Skeletal muscle tissue (tissue), 4 donors: ENCODE measurements around the gene SGCE. TPM values are rescaled to one million over a fixed set of nuclear protein-coding genes. Genes with fewer than 3 reads are reported as not detected.

Source experiments
- H3K27ac ChIP-seq: one replicate; pipeline ENCODE4 v1.7.0; 2013; ENCODE audit warnings: mild to moderate bottlenecking, low read depth, low read length, inconsistent platforms
- H3K27me3 ChIP-seq, 3 donors: one replicate each; pipeline ENCODE4 v1.7.0; 2013; ENCODE audit warnings: low read length in 3 of 3; ENCODE audit not compliant: control insufficient read depth in 3 of 3, insufficient read depth in 3 of 3
- H3K36me3 ChIP-seq, 3 donors: one replicate each; pipeline ENCODE4 v1.7.0; 2013; ENCODE audit warnings: low read length in 3 of 3; ENCODE audit not compliant: control insufficient read depth in 3 of 3, insufficient read depth in 3 of 3
- H3K4me1 ChIP-seq, 3 donors: one replicate each; pipeline ENCODE4 v1.7.0; 2013; ENCODE audit warnings: low read length in 3 of 3, mild to moderate bottlenecking in 3 of 3; ENCODE audit not compliant: control insufficient read depth in 3 of 3, insufficient read depth in 3 of 3
- H3K4me3 ChIP-seq, 3 donors: one replicate each; pipeline ENCODE4 v1.7.0; 2013; ENCODE audit warnings: low read length in 3 of 3
- H3K9ac ChIP-seq, 3 donors: one replicate each; pipeline ENCODE4 v1.7.0; 2013; ENCODE audit warnings: low read length in 3 of 3, mild to moderate bottlenecking in 3 of 3, moderate library complexity in 2 of 3, low read depth in 1 of 3
- H3K9me3 ChIP-seq, 3 donors: one replicate each; pipeline ENCODE4 v1.7.0; 2013; ENCODE audit warnings: low read length in 3 of 3; ENCODE audit not compliant: control insufficient read depth in 3 of 3
- total RNA-seq: library from RNA; depleted of rRNA; stranded (reverse); fragments of >200 nt; gene quantifications from one replicate; pipeline ENCODE4 v1.2.3, GENCODE V29; 2014
- donor health status: Osteomylitis.

Gene SGCE
- total RNA-seq, 1 donor from 2014 or later = 184 TPM

GRCh38 chr7:94605031-94605430, 50.9 kb downstream of the SGCE start:
- Histone ChIP-seq H3K27me3 (no peaks in the 10 kb centered on the region), H3K4me1 (no peaks in the 10 kb centered on the region), H3K9me3 (no peaks in the 10 kb centered on the region), H3K4me3 (no peak overlapping the region), H3K9ac (no peak overlapping the region), H3K36me3 (no peaks in the 10 kb centered on the region), H3K27ac (no peak overlapping the region)

DNA sequence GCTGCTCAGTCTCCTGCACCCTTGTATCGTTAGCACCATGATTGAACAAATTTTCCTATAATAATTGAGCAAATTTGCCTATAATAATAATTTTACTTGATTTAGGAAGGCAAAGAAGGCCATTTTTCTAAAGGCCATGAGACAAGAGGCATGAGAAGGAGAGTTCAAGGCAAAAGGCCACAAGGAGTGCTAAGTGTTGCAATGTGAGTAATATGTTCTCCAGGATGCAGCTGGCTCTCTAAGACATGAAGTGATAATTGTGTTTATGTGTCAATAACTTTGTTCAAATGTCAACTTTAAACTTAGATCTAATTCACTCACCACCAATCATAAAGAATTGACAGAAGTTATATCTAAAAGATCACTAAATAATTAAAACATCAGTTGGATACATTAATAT, 53.8 kb downstream of the SGCE start:
- Histone ChIP-seq H3K9me3 (no peaks in the 10 kb centered on the region), H3K27ac (no peak overlapping the region), H3K4me1 (no peaks in the 10 kb centered on the region), H3K4me3 (no peak overlapping the region), H3K36me3 (no peaks in the 10 kb centered on the region), H3K27me3 (no peaks in the 10 kb centered on the region), H3K9ac (no peak overlapping the region)

GRCh38 chr7:94600267-94600666, 55.7 kb downstream of the SGCE start:
- Histone ChIP-seq H3K9me3 (no peaks in the 10 kb centered on the region), H3K9ac (no peak overlapping the region), H3K4me3 (no peak overlapping the region), H3K36me3 (no peaks in the 10 kb centered on the region), H3K27ac (no peak overlapping the region), H3K27me3 (no peaks in the 10 kb centered on the region), H3K4me1 (no peaks in the 10 kb centered on the region)

GRCh38 chr7:94595717-94596116, 60.2 kb downstream of the SGCE start:
- Histone ChIP-seq H3K27ac (no peak overlapping the region), H3K9ac (no peak overlapping the region), H3K36me3 (no peaks in the 10 kb centered on the region), H3K27me3 (no peaks in the 10 kb centered on the region), H3K4me3 (no peak overlapping the region), H3K9me3 (no peaks in the 10 kb centered on the region), H3K4me1 (no peaks in the 10 kb centered on the region)

- no peaks in the 10 kb centered on the region for H3K9me3 ChIP-seq
- no peaks in the 10 kb centered on the region for H3K4me1 ChIP-seq
- no peak overlapping the region for H3K4me3 ChIP-seq
- H3K9ac ChIP-seq = no peak overlapping the region
- no peaks in the 10 kb centered on the region for H3K36me3 ChIP-seq
- no peak overlapping the region for H3K27ac ChIP-seq
- H3K27me3 ChIP-seq = no peaks in the 10 kb centered on the region
Observed at GRCh38 chr7:94594882-94595281, 61.1 kb downstream of the SGCE start.

GRCh38 chr7:94591176-94591575, 64.8 kb downstream of the SGCE start:
- Histone ChIP-seq H3K9me3 (no peaks in the 10 kb centered on the region), H3K27ac (no peak overlapping the region), H3K9ac (no peak overlapping the region), H3K4me1 (no peaks in the 10 kb centered on the region), H3K27me3 (no peaks in the 10 kb centered on the region), H3K36me3 (no peaks in the 10 kb centered on the region), H3K4me3 (no peak overlapping the region)

- no peak overlapping the region for H3K4me3 ChIP-seq
- H3K36me3 ChIP-seq = no peaks in the 10 kb centered on the region
- no peak overlapping the region for H3K27ac ChIP-seq
- no peak overlapping the region for H3K9ac ChIP-seq
- no peaks in the 10 kb centered on the region for H3K4me1 ChIP-seq
- H3K9me3 ChIP-seq = no peaks in the 10 kb centered on the region
- H3K27me3 ChIP-seq = no peaks in the 10 kb centered on the region
Observed at GRCh38 chr7:94590526-94591162, 65.3 kb downstream of the SGCE start.

GRCh38 chr7:94588075-94588474, 67.9 kb downstream of the SGCE start:
- Histone ChIP-seq H3K36me3 (no peaks in the 10 kb centered on the region), H3K9me3 (no peaks in the 10 kb centered on the region), H3K4me1 (peaks cover 0 to 10% (median 5%) of the 10 kb centered on the region in 3 donors), H3K27me3 (no peaks in the 10 kb centered on the region), H3K27ac (no peak overlapping the region), H3K4me3 (no peak overlapping the region), H3K9ac (no peak overlapping the region)

- Histone ChIP-seq H3K27me3 (no peaks in the 10 kb centered on the region), H3K9me3 (no peaks in the 10 kb centered on the region), H3K27ac (no peak overlapping the region), H3K36me3 (no peaks in the 10 kb centered on the region), H3K9ac (no peak overlapping the region), H3K4me3 (no peak overlapping the region), H3K4me1 (peaks cover 0 to 10% (median 5%) of the 10 kb centered on the region in 3 donors)
Observed at GRCh38 chr7:94584113-94584512, 71.8 kb downstream of the SGCE start.

DNA sequence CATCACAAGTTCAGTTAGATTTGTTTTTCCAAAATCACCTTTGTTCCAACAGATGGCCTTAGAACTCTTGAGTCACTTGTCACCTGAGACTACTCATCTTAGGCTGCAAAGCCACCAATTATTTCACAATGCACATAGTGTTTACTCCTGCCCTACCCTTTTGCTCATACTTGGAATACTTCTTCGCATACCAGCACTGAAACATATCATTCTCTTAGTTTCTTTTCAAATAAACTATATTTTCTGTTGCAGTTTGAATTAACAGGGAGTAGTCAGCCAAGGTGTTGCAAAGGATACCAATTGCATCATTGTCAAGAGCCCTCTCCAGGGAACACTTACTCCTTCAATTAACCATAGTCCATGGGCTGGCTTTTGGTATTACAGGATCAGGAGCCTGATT, 75.3 kb downstream of the SGCE start:
- H3K9me3 ChIP-seq = peaks cover 0 to 2% (median 0%) of the 10 kb centered on the region in 3 donors
- no peak overlapping the region for H3K27ac ChIP-seq
- H3K4me3 ChIP-seq = no peak overlapping the region
- H3K36me3 ChIP-seq = peaks cover 0 to 5% (median 0%) of the 10 kb centered on the region in 3 donors
- no peaks in the 10 kb centered on the region for H3K27me3 ChIP-seq
- H3K9ac ChIP-seq = no peak overlapping the region
- H3K4me1 ChIP-seq = peaks cover 0 to 10% (median 5%) of the 10 kb centered on the region in 3 donors
